Thyroid gland (tissue), 4 donors: Measurements from ENCODE around the gene DSG2. TPM values are rescaled to one million over a fixed set of nuclear protein-coding genes. Genes with fewer than 3 reads are reported as not detected.

Experiments
- DNase-seq, 2 donors: peaks; one replicate each; pipeline ENCODE4 v3.0.0-alpha.2; 2019
- H3K27ac ChIP-seq, 3 donors: fragments of 200-600 bp; sonication (generic); 1 replicate in 2 of 3; 2 replicates in 1 of 3; pipeline ENCODE4 v1.5.1; 2016 to 2019; ENCODE audit warnings: mild to moderate bottlenecking in 1 of 3, moderate library complexity in 1 of 3
- H3K27me3 ChIP-seq: fragments of 200-600 bp; sonication (generic); one replicate; pipeline ENCODE4 v1.5.1; 2019
- H3K36me3 ChIP-seq, 2 donors: fragments of 200-600 bp; sonication (generic); one replicate each; pipeline ENCODE4 v1.5.1; 2016 to 2019
- H3K4me1 ChIP-seq, 2 donors: fragments of 200-600 bp; sonication (generic); one replicate each; pipeline ENCODE4 v1.5.1; 2017 to 2019
- H3K4me3 ChIP-seq, 3 donors: fragments of 200-600 bp; sonication (generic); replicated peaks in 1 of 3; 1 replicate in 2 of 3; 2 replicates in 1 of 3; pipeline ENCODE4 v1.5.1; 2016; ENCODE audit warnings: mild to moderate bottlenecking in 1 of 3
- H3K9me3 ChIP-seq: fragments of 200-600 bp; sonication (generic); one replicate; pipeline ENCODE4 v1.5.1; 2017
- POLR2A ChIP-seq, 2 donors: fragments of 450-650 bp; IDR thresholded peaks; one replicate each; pipeline ENCODE4 v1.6.1; 2017; ENCODE audit warnings: antibody characterized with exemption in 2 of 2, mild to moderate bottlenecking in 2 of 2, moderate library complexity in 1 of 2
- WGBS, 2 donors: methylation state at CpG; one replicate each; pipeline ENCODE4 v1.1.5; 2017; 5-methylcytosine and 5-hydroxymethylcytosine counted together
- intact Hi-C: fragments of 100-400 bp; cut with DNase I; formaldehyde crosslinking; loops from one replicate; pipeline ENCODE4 v1.15.1; 2023
- total RNA-seq, 4 donors: library from RNA; depleted of rRNA; stranded (reverse); fragments of >200 nt; gene quantifications; one replicate each; pipeline ENCODE4 v1.2.3, GENCODE V29; 2016
- TF ChIP-seq, protein P1 (sequence below), 6 experiments: fragments of 200-600 bp in 3 of 6; fragments of 450-650 bp in 3 of 6; sonication (generic) in 3 of 6; IDR thresholded peaks; one replicate each; pipeline ENCODE4 v1.5.1; 2016 to 2019; ENCODE audit warnings: antibody characterized with exemption in 6 of 6, mild to moderate bottlenecking in 2 of 6, inconsistent platforms in 1 of 6, moderate library complexity in 1 of 6

DSG2 gene
- total RNA-seq, 4 donors from 2014 or later: 47.7 to 66.0 (median 56.4) TPM

DNA sequence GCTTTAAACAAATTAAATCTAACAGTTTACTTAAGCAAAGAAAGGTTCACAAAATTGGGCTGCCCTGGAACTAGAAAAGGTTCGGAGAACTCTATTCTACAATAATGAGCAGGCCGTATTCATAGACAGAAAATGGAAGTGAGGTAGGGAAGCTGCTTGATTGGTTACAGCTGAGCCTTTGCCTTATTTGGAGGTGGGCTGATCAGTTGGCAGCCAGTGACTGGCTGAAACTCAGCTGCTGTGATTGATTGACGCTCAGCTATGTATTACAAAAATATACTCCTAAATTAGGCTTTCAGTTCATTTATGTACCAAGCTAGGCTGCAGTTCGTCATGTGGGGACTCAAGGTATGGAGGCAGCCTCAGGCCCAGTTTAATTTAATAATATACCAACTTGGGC is 51.4 kb downstream of the DSG2 start:
- H3K4me3 ChIP-seq: no peak overlapping the region
- H3K9me3 ChIP-seq: no peaks in the 10 kb centered on the region
- intact Hi-C loops: no loop called here
- no peaks in the 10 kb centered on the region for H3K27me3 ChIP-seq
- DNase-seq: no peak
- H3K36me3 ChIP-seq: no peaks in the 10 kb centered on the region
- TF ChIP-seq, protein P1, sequence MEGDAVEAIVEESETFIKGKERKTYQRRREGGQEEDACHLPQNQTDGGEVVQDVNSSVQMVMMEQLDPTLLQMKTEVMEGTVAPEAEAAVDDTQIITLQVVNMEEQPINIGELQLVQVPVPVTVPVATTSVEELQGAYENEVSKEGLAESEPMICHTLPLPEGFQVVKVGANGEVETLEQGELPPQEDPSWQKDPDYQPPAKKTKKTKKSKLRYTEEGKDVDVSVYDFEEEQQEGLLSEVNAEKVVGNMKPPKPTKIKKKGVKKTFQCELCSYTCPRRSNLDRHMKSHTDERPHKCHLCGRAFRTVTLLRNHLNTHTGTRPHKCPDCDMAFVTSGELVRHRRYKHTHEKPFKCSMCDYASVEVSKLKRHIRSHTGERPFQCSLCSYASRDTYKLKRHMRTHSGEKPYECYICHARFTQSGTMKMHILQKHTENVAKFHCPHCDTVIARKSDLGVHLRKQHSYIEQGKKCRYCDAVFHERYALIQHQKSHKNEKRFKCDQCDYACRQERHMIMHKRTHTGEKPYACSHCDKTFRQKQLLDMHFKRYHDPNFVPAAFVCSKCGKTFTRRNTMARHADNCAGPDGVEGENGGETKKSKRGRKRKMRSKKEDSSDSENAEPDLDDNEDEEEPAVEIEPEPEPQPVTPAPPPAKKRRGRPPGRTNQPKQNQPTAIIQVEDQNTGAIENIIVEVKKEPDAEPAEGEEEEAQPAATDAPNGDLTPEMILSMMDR (IDR thresholded peaks at IDR 0.05): no peak
- TF ChIP-seq POLR2A (IDR thresholded peaks at IDR 0.05): no peak
- H3K27ac ChIP-seq: no peak overlapping the region
- WGBS, 2 donors: 91 to 94% methylated on average over 4 of the region's 4 CpGs
- H3K4me1 ChIP-seq: no peaks in the 10 kb centered on the region

DNA sequence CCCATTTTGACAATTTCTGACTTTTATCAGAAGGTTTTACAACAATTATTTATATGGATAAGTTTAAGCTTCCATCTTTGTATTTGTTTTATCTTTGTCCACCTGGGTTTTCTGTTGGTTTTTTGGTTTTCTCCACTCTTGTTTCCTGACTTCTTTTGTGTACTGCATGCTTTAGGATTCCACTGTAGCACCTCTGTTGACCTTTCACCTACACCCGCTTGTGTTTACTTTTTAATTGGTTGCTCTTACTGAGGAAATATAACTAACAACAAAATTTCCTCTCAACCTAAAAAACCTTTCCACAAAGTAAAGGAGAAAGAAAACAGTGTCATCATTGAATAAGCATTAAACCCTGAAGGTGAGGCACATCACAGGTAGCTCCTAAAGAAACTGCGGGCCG is 53.9 kb downstream of the DSG2 start:
- H3K9me3 ChIP-seq: no peaks in the 10 kb centered on the region
- H3K36me3 ChIP-seq: no peaks in the 10 kb centered on the region
- no peak overlapping the region for H3K27ac ChIP-seq
- no peaks in the 10 kb centered on the region for H3K27me3 ChIP-seq
- no peak overlapping the region for H3K4me3 ChIP-seq
- H3K4me1 ChIP-seq: no peaks in the 10 kb centered on the region
- TF ChIP-seq, protein P1 (IDR thresholded peaks at IDR 0.05): no peak
- no peak for TF ChIP-seq POLR2A (IDR thresholded peaks at IDR 0.05)
- WGBS, 2 donors: 77 to 87% methylated on average over 3 of the region's 3 CpGs
- intact Hi-C loops: loop anchor here (10.0 kb wide), 3 partner anchors 173 to 423 kb away; no protein-coding TSS in a partner anchor
- DNase-seq: no peak

DNA sequence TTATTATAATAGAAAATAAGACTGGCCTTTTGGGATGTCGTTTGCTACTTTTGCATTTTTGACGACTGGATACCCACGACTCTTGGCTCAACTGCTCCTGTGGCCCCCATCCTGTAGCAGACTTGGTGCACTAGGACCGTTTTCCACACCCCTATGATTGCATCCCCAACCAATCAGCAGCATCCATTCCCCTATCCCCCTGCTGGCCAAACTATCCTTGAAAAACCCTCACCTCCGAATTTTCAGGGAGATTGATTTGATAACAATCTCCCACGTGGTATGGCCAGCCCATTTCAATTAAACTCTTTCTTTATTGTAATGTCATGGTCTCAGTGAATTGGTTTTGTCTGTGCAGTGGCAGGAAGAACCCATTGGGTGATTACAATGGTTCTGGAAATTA is 55.8 kb downstream of the DSG2 start:
- no peaks in the 10 kb centered on the region for H3K9me3 ChIP-seq
- 41 to 47% methylated on average over 6 of the region's 6 CpGs for WGBS, 2 donors
- H3K27me3 ChIP-seq: no peaks in the 10 kb centered on the region
- intact Hi-C loops: loop anchor here (10.0 kb wide), 3 partner anchors 171 to 421 kb away; no protein-coding TSS in a partner anchor
- TF ChIP-seq, protein P1 (IDR thresholded peaks at IDR 0.05): no peak
- no peak for TF ChIP-seq POLR2A (IDR thresholded peaks at IDR 0.05)
- no peak overlapping the region for H3K4me3 ChIP-seq
- no peaks in the 10 kb centered on the region for H3K4me1 ChIP-seq
- DNase-seq: no peak
- H3K36me3 ChIP-seq: no peaks in the 10 kb centered on the region
- no peak overlapping the region for H3K27ac ChIP-seq

DNA sequence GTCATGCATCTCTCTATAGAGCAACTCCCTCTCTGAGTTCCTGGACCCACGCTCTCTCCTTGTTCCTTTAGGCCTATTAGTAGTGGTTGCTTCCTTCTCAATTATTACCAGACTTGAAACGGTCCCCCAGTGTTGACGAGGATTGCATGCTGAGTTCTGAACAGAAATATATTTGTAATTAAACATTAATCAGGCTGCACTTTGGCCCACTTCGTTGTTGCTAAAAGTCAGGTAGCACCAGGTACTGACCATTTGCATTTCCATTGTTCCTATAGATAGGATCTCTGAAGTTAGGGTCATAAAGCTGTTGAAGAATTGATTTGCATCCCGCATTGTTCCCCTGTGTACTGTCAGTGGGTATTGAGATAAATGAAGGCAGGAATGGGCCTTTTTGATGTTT is 56.8 kb downstream of the DSG2 start:
- TF ChIP-seq, protein P1 (IDR thresholded peaks at IDR 0.05): no peak
- no peak for TF ChIP-seq POLR2A (IDR thresholded peaks at IDR 0.05)
- WGBS, 2 donors: 73 to 82% methylated on average over 5 of the region's 5 CpGs
- intact Hi-C loops: loop anchor here (10.0 kb wide), 3 partner anchors 170 to 420 kb away; no protein-coding TSS in a partner anchor

DNA sequence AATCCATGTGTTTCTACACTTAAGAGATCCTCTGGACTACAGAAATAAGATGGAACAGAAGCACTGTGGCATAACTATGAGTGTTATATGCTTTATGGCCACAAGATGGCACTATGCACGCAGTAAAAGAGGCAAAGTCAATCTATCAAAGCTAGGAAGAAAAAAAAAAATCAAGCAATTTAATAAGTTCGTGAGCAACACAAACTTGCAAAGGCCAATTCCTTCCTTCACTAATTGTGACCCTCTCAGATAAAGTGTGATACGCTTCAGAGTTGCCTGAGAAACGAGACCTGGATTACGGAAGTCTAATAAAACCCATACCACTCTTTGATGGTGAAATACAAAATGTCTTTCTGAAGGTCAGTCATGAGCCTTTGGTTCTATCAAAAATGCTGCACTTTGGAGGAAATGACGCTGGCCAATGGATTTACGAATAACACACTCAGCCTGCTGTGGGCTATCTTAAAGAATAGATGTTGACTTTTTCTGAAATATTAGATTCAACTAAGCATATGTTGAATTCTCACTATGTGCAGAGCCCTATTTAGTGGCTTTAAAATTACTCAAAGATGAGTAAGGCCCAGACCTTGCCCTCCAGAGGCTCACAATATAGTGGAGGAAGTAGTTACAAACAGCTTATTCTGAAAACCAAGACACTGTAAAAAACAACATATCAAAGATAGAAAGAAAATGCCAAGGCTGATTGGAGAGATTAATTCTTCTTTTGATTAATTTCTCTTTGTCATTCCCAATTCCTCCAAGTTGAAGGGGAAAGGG is 58.2 kb downstream of the DSG2 start:
- TF ChIP-seq, protein P1 (IDR thresholded peaks at IDR 0.05): peak; percentile 50 to 89 (median 71)
- no peak for TF ChIP-seq POLR2A (IDR thresholded peaks at IDR 0.05)
- Histone ChIP-seq H3K27me3 (no peaks in the 10 kb centered on the region), H3K4me1 (no peaks in the 10 kb centered on the region), H3K9me3 (no peaks in the 10 kb centered on the region), H3K4me3 (no peak overlapping the region), H3K27ac (no peak overlapping the region), H3K36me3 (no peaks in the 10 kb centered on the region)
- intact Hi-C loops: loop anchor here (10.0 kb wide), 3 partner anchors 169 to 419 kb away; no protein-coding TSS in a partner anchor
- DNase-seq: peak; percentile 14 to 23
- 25 to 26% methylated on average over 7 of the region's 7 CpGs for WGBS, 2 donors

More for the DNA sequence above, 56.8 kb downstream of the DSG2 start:
- Histone ChIP-seq H3K4me1 (no peaks in the 10 kb centered on the region), H3K36me3 (no peaks in the 10 kb centered on the region), H3K27ac (no peak overlapping the region), H3K27me3 (no peaks in the 10 kb centered on the region), H3K4me3 (no peak overlapping the region), H3K9me3 (no peaks in the 10 kb centered on the region)
- no peak for DNase-seq
